PC-3 (cell line): ENCODE data around the gene SPTLC2.

ENCODE experiments used
- CTCF ChIP-seq: fragments of 300-600 bp; sonication (generic); conservative IDR thresholded peaks from 2 replicates; pipeline ENCODE4 v1.5.1; 2017; ENCODE audit warnings: antibody characterized with exemption, low read depth, mild to moderate bottlenecking, low read length
- EZH2 ChIP-seq: fragments of 300-600 bp; sonication (generic); IDR thresholded peaks from one replicate; pipeline ENCODE4 v1.6.1; 2017; ENCODE audit warnings: antibody characterized with exemption, mild to moderate bottlenecking, low read length; ENCODE audit not compliant: unreplicated experiment

- TF ChIP-seq EZH2 (no peak), CTCF (no peak)
Observed at GRCh38 chr14:77491056-77491455, 125.4 kb downstream of the SPTLC2 start.
